Colonic mucosa (tissue), 4 donors: ENCODE measurements around the gene LIN28B. TPM values are rescaled to one million over a fixed set of nuclear protein-coding genes. Genes with fewer than 3 reads are reported as not detected.
"Not testable (repeated sequence)": the region's sequence is repeated elsewhere in the genome, so short reads cannot be mapped to it uniquely, and the experiment has no call there.

Experiments used
- DNase-seq: peaks from one replicate; pipeline ENCODE4 v3.0.0-alpha.2; 2020
- H3K27ac ChIP-seq: fragments of 200-600 bp; one replicate; pipeline ENCODE4 v1.8.0; 2021
- H3K27me3 ChIP-seq: fragments of 200-600 bp; one replicate; pipeline ENCODE4 v1.8.0; 2021
- H3K36me3 ChIP-seq: fragments of 200-600 bp; one replicate; pipeline ENCODE4 v1.8.0; 2021
- H3K4me1 ChIP-seq: fragments of 200-600 bp; one replicate; pipeline ENCODE4 v1.8.0; 2021; ENCODE audit warnings: mild to moderate bottlenecking
- H3K4me3 ChIP-seq: fragments of 200-600 bp; one replicate; pipeline ENCODE4 v1.8.0; 2021
- H3K9ac ChIP-seq, 2 donors: one replicate each; pipeline ENCODE4 v1.7.0; 2013; ENCODE audit warnings: control low read depth in 2 of 2, low read depth in 2 of 2, low read length in 2 of 2
- H3K9me3 ChIP-seq: fragments of 200-600 bp; one replicate; pipeline ENCODE4 v1.8.0; 2021
- CTCF ChIP-seq: fragments of 200-600 bp; IDR thresholded peaks from one replicate; pipeline ENCODE4 v1.8.0; 2022; ENCODE audit warnings: antibody characterized with exemption, mild to moderate bottlenecking
- intact Hi-C: fragments of 100-400 bp; cut with DNase I; formaldehyde crosslinking; loops from one replicate; pipeline ENCODE4 v1.14.1; 2022
- total RNA-seq, 2 donors: library from RNA; stranded (reverse); fragmentation: NEBNext Ultra II Directional in 1 of 2; extraction: Animal tissue kit (Norgen Biotek cat#: 25700) in 1 of 2; gene quantifications; one replicate each; pipeline ENCODE4 v1.2.1, GENCODE V29; 2021
- donor health status: healthy.
- donor health status: DM: no; HTN: no; CAD: no.
- donor health status: DM: no; HTN: no; CAD: no.

LIN28B gene
- total RNA-seq, 2 donors from 2014 or later: 0.12 TPM; not detected in 1

DNA sequence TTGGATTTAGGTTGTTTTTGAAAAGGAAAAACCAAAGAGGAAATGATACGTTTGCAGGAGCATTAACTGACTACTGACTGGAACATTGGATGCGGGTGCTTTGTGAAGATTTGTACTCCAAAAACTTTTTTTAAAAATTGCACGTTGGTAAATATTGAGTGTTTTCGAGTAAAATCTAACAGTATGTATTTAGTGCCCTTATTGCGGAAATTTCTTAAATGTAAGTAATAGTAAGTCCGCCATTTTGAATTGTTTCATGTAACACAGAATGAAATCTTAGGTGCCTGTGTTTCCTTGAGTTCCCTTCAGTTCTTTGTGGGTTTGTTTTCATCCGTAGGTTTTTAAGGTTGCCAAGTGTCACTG, 15.2 kb upstream of the LIN28B start:
- Histone ChIP-seq H3K36me3 (no peaks in the 10 kb centered on the region), H3K9me3 (no peaks in the 10 kb centered on the region), H3K9ac (no peak overlapping the region), H3K27me3 (peaks cover 12% of the 10 kb centered on the region), H3K4me3 (no peak overlapping the region), H3K4me1 (no peaks in the 10 kb centered on the region), H3K27ac (no peak overlapping the region)
- no peak for TF ChIP-seq CTCF
- no peak for DNase-seq
- intact Hi-C loops: no loop called here

DNA sequence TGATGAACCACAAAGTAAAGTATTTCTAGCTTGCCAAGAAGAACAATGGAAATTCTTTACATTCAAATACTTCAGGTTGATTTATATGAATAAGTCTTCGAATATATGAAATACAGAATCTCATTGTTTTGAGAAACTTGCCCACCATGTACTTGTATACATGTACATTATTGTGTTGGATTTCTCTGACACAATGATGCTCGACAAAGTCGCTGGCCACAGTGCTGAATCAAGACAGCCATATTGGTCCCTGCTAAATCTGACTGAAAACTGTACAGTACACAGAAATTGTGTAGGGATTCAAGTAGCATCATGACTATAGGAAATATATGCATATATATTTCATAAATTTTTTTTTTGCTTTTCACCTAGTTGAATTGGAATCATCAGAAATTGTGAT, 13.1 kb upstream of the LIN28B start:
- Histone ChIP-seq H3K4me3 (no peak overlapping the region), H3K27ac (no peak overlapping the region), H3K9me3 (no peaks in the 10 kb centered on the region), H3K4me1 (no peaks in the 10 kb centered on the region), H3K9ac (no peak overlapping the region), H3K36me3 (no peaks in the 10 kb centered on the region), H3K27me3 (peaks cover 12% of the 10 kb centered on the region)
- intact Hi-C loops: no loop called here
- TF ChIP-seq CTCF: no peak
- no peak for DNase-seq

GRCh38 chr6:104949206-104949605, 7.7 kb upstream of the LIN28B start:
- intact Hi-C loops: no loop called here
- H3K9me3 ChIP-seq: no peaks in the 10 kb centered on the region
- no peaks in the 10 kb centered on the region for H3K36me3 ChIP-seq
- H3K4me3 ChIP-seq: no peak overlapping the region
- DNase-seq: no peak
- no peaks in the 10 kb centered on the region for H3K4me1 ChIP-seq
- H3K9ac ChIP-seq: no peak overlapping the region
- no peak for TF ChIP-seq CTCF
- no peak overlapping the region for H3K27ac ChIP-seq
- H3K27me3 ChIP-seq: peaks cover 27% of the 10 kb centered on the region

- no peaks in the 10 kb centered on the region for H3K4me1 ChIP-seq
- no peak overlapping the region for H3K9ac ChIP-seq
- H3K36me3 ChIP-seq: no peaks in the 10 kb centered on the region
- no peak overlapping the region for H3K27ac ChIP-seq
- no peak for TF ChIP-seq CTCF
- no peak overlapping the region for H3K4me3 ChIP-seq
- peaks cover 42% of the 10 kb centered on the region for H3K27me3 ChIP-seq
- H3K9me3 ChIP-seq: no peaks in the 10 kb centered on the region
- intact Hi-C loops: no loop called here
- no peak for DNase-seq
Observed at GRCh38 chr6:104951677-104952076, 5.2 kb upstream of the LIN28B start.

DNA sequence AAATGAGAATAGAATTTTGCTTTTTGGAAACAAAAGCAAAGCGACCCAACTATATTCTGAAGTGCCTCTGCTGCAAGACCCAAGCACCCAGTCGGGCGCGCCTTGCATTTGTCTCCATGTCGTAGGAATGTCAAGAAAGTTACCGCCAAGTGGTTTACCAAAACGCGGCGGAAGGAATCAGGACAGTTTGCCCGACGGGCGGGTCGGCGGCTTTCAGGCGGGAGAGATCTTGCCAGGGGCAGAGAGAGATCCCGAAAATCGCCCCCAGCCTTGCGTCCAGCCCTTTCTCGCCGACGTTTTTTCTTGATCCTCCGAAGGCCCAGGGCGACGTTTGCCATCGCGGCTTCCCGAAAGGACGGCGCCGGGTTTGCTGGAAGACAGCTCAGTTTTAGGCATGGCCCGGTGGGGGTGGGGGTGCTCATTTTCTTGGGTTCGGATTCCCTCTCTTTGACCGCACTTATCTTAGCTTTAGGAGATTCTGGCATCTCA, 4.0 kb upstream of the LIN28B start:
- Histone ChIP-seq H3K4me1 (no peaks in the 10 kb centered on the region), H3K9me3 (no peaks in the 10 kb centered on the region), H3K27me3 (peaks cover 47% of the 10 kb centered on the region), H3K9ac (no peak overlapping the region), H3K27ac (no peak overlapping the region), H3K4me3 (no peak overlapping the region), H3K36me3 (no peaks in the 10 kb centered on the region)
- TF ChIP-seq CTCF: no peak
- no peak for DNase-seq
- intact Hi-C loops: no loop called here

GRCh38 chr6:104953400-104954189, 3.3 kb upstream of the LIN28B start:
- H3K4me1 ChIP-seq, H3K36me3 ChIP-seq, intact Hi-C loops, H3K9me3 ChIP-seq, H3K4me3 ChIP-seq, DNase-seq, H3K27ac ChIP-seq, H3K9ac ChIP-seq: not testable (repeated sequence)
- peaks cover 47% of the 10 kb centered on the region for H3K27me3 ChIP-seq
